ENCODE measurements around the gene ACACA. TPM values are rescaled to one million over a fixed set of nuclear protein-coding genes. Genes with fewer than 3 reads are reported as not detected.

The ACACA gene
- total and polyA plus RNA-seq, 2 experiments from 2014 or later = 59.6 to 164 TPM

DNA sequence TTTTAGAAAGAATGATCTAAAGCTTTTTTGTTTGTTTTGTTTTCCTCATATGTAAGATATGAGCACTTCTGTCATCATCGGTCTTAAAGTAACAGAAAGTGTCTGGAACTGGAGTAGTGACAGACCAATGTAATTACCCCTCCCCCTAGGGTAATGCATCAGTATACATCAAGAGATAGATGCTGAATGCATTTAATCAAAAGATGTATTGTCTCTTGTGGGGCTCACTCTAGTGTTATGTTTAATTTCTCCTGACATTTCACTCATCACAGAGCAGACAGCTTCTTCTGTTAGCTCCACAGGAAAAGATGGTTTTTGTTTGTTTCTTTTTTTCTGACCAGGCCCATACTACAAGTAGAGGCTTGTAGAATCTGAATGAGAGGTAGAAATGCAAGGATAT is 199.5 kb downstream of the ACACA start:
- H3K4me2 ChIP-seq = no peak overlapping the region
- ATAC-seq (no peak), DNase-seq (ENCODE audit: low spot score) (no peak)
- H3K36me3 Mint-ChIP-seq (ENCODE audit: low read depth) = peaks cover 33% of the 10 kb centered on the region
- no peaks in the 10 kb centered on the region for H3F3A ChIP-seq (replicated peaks; ENCODE audit: low read depth)
- H3K4me1 Mint-ChIP-seq = peaks cover 1% of the 10 kb centered on the region; the same call in 2 of the 3 replicates
- H3K27ac Mint-ChIP-seq = no peak overlapping the region
- no peaks in the 10 kb centered on the region for H3K9me3 Mint-ChIP-seq
- TF ChIP-seq NANOG (IDR thresholded peaks at IDR 0.05; ENCODE audit: borderline replicate concordance) (no peak), POLR2AphosphoS5 (IDR thresholded peaks at IDR 0.05; ENCODE audit: low read depth) (no peak), EZH2 (IDR thresholded peaks at IDR 0.05; ENCODE audit: low read depth, unreplicated experiment) (no peak), ZNF331 (CRISPR knock-in tag; IDR thresholded peaks at IDR 0.05; ENCODE audit: low read depth) (no peak), JUNB (IDR thresholded peaks at IDR 0.05; ENCODE audit: unreplicated experiment) (no peak), ZNF114 (CRISPR knock-in tag; IDR thresholded peaks at IDR 0.05) (no peak), EZH2phosphoT487 (IDR thresholded peaks at IDR 0.05; ENCODE audit: unreplicated experiment) (no peak), CREB1 (CRISPR knock-in tag; IDR thresholded peaks at IDR 0.05; ENCODE audit: low read depth) (no peak), STAT1 (IDR thresholded peaks at IDR 0.05; ENCODE audit: unreplicated experiment) (no peak)
- TF ChIP-seq, protein P1, sequence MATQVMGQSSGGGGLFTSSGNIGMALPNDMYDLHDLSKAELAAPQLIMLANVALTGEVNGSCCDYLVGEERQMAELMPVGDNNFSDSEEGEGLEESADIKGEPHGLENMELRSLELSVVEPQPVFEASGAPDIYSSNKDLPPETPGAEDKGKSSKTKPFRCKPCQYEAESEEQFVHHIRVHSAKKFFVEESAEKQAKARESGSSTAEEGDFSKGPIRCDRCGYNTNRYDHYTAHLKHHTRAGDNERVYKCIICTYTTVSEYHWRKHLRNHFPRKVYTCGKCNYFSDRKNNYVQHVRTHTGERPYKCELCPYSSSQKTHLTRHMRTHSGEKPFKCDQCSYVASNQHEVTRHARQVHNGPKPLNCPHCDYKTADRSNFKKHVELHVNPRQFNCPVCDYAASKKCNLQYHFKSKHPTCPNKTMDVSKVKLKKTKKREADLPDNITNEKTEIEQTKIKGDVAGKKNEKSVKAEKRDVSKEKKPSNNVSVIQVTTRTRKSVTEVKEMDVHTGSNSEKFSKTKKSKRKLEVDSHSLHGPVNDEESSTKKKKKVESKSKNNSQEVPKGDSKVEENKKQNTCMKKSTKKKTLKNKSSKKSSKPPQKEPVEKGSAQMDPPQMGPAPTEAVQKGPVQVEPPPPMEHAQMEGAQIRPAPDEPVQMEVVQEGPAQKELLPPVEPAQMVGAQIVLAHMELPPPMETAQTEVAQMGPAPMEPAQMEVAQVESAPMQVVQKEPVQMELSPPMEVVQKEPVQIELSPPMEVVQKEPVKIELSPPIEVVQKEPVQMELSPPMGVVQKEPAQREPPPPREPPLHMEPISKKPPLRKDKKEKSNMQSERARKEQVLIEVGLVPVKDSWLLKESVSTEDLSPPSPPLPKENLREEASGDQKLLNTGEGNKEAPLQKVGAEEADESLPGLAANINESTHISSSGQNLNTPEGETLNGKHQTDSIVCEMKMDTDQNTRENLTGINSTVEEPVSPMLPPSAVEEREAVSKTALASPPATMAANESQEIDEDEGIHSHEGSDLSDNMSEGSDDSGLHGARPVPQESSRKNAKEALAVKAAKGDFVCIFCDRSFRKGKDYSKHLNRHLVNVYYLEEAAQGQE (IDR thresholded peaks at IDR 0.05; ENCODE audit: unreplicated experiment) = no peak
- TF ChIP-seq, protein P2, sequence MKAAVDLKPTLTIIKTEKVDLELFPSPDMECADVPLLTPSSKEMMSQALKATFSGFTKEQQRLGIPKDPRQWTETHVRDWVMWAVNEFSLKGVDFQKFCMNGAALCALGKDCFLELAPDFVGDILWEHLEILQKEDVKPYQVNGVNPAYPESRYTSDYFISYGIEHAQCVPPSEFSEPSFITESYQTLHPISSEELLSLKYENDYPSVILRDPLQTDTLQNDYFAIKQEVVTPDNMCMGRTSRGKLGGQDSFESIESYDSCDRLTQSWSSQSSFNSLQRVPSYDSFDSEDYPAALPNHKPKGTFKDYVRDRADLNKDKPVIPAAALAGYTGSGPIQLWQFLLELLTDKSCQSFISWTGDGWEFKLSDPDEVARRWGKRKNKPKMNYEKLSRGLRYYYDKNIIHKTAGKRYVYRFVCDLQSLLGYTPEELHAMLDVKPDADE (IDR thresholded peaks at IDR 0.05) = no peak
- TF ChIP-seq, protein P3, sequence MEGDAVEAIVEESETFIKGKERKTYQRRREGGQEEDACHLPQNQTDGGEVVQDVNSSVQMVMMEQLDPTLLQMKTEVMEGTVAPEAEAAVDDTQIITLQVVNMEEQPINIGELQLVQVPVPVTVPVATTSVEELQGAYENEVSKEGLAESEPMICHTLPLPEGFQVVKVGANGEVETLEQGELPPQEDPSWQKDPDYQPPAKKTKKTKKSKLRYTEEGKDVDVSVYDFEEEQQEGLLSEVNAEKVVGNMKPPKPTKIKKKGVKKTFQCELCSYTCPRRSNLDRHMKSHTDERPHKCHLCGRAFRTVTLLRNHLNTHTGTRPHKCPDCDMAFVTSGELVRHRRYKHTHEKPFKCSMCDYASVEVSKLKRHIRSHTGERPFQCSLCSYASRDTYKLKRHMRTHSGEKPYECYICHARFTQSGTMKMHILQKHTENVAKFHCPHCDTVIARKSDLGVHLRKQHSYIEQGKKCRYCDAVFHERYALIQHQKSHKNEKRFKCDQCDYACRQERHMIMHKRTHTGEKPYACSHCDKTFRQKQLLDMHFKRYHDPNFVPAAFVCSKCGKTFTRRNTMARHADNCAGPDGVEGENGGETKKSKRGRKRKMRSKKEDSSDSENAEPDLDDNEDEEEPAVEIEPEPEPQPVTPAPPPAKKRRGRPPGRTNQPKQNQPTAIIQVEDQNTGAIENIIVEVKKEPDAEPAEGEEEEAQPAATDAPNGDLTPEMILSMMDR (conservative IDR thresholded peaks at IDR 0.05; ENCODE audit: low read depth in 2 of 2) = no peak
- TF ChIP-seq, protein P4, sequence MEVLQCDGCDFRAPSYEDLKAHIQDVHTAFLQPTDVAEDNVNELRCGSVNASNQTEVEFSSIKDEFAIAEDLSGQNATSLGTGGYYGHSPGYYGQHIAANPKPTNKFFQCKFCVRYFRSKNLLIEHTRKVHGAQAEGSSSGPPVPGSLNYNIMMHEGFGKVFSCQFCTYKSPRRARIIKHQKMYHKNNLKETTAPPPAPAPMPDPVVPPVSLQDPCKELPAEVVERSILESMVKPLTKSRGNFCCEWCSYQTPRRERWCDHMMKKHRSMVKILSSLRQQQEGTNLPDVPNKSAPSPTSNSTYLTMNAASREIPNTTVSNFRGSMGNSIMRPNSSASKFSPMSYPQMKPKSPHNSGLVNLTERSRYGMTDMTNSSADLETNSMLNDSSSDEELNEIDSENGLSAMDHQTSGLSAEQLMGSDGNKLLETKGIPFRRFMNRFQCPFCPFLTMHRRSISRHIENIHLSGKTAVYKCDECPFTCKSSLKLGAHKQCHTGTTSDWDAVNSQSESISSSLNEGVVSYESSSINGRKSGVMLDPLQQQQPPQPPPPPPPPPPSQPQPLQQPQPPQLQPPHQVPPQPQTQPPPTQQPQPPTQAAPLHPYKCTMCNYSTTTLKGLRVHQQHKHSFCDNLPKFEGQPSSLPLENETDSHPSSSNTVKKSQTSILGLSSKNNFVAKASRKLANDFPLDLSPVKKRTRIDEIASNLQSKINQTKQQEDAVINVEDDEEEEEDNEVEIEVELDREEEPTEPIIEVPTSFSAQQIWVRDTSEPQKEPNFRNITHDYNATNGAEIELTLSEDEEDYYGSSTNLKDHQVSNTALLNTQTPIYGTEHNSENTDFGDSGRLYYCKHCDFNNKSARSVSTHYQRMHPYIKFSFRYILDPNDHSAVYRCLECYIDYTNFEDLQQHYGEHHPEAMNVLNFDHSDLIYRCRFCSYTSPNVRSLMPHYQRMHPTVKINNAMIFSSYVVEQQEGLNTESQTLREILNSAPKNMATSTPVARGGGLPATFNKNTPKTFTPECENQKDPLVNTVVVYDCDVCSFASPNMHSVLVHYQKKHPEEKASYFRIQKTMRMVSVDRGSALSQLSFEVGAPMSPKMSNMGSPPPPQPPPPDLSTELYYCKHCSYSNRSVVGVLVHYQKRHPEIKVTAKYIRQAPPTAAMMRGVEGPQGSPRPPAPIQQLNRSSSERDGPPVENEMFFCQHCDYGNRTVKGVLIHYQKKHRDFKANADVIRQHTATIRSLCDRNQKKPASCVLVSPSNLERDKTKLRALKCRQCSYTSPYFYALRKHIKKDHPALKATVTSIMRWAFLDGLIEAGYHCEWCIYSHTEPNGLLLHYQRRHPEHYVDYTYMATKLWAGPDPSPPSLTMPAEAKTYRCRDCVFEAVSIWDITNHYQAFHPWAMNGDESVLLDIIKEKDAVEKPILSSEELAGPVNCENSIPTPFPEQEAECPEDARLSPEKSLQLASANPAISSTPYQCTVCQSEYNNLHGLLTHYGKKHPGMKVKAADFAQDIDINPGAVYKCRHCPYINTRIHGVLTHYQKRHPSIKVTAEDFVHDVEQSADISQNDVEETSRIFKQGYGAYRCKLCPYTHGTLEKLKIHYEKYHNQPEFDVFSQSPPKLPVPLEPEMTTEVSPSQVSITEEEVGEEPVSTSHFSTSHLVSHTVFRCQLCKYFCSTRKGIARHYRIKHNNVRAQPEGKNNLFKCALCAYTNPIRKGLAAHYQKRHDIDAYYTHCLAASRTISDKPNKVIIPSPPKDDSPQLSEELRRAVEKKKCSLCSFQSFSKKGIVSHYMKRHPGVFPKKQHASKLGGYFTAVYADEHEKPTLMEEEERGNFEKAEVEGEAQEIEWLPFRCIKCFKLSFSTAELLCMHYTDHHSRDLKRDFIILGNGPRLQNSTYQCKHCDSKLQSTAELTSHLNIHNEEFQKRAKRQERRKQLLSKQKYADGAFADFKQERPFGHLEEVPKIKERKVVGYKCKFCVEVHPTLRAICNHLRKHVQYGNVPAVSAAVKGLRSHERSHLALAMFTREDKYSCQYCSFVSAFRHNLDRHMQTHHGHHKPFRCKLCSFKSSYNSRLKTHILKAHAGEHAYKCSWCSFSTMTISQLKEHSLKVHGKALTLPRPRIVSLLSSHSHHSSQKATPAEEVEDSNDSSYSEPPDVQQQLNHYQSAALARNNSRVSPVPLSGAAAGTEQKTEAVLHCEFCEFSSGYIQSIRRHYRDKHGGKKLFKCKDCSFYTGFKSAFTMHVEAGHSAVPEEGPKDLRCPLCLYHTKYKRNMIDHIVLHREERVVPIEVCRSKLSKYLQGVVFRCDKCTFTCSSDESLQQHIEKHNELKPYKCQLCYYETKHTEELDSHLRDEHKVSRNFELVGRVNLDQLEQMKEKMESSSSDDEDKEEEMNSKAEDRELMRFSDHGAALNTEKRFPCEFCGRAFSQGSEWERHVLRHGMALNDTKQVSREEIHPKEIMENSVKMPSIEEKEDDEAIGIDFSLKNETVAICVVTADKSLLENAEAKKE (CRISPR knock-in tag; IDR thresholded peaks at IDR 0.05) = no peak
- H3K27me3 Mint-ChIP-seq (ENCODE audit: insufficient read depth, low read depth, poor library complexity) = no peaks in the 10 kb centered on the region
- H3K79me2 ChIP-seq (replicated peaks; ENCODE audit: insufficient read depth) = 0 out of 2 replicates have a peak, but pooled peaks cover 3% of the 10 kb centered on the region
- H3K4me1 ChIP-seq (ENCODE audit: insufficient read depth) = no peaks in the 10 kb centered on the region
- no peak overlapping the region for H3K4me3 Mint-ChIP-seq
- H3K27me3 ChIP-seq (ENCODE audit: insufficient read depth) = no peaks in the 10 kb centered on the region
- no peak overlapping the region for H2AFZ ChIP-seq
- H3K4me3 ChIP-seq = no peak overlapping the region
- H3K9me2 ChIP-seq (ENCODE audit: insufficient read depth) = no peaks in the 10 kb centered on the region
- no peak overlapping the region for H3K27ac ChIP-seq (ENCODE audit: low read depth)
- H4K20me1 ChIP-seq (replicated peaks; ENCODE audit: insufficient read depth) = 0 out of 2 replicates have a peak, but pooled peaks cover 2% of the 10 kb centered on the region
- peaks cover 24% of the 10 kb centered on the region for H3K36me3 ChIP-seq (ENCODE audit: insufficient read depth)

All from GM23338 (cell line).